GM12878 (cell line): ENCODE data around the gene PLCXD1. TPM values are rescaled to one million over a fixed set of nuclear protein-coding genes. Genes with fewer than 3 reads are reported as not detected.

Experiments
- ATAC-seq: fragments of 200-7000 bp; cut with Tn5 transposase; 3 replicates; pipeline ENCODE4 v1.9.1; 2020; ENCODE audit warnings: mild to moderate bottlenecking, moderate library complexity
- BruUV-seq: library from RNA; stranded (reverse); fragments of 400-500 nt; replicated peaks from 2 replicates; lab custom pipeline; 2021; lab: Mats Ljungman, UMichigan
- CTCF ChIA-PET: fragments of 300-600 bp; sonication (Branson Sonifier 250); formaldehyde crosslinking; extraction: SDS; loops from one replicate; lab custom pipeline; 2021; ENCODE audit warnings: inconsistent platforms; lab: Yijun Ruan, JAX
- POLR2A ChIA-PET: fragments of 350-600 bp; formaldehyde crosslinking; extraction: SDS; loops from one replicate; lab custom pipeline; 2021; ENCODE audit warnings: inconsistent platforms; lab: Charles Lee
- RAD21 ChIA-PET: fragments of 300-600 bp; sonication (Branson Sonifier 250); formaldehyde crosslinking; loops from one replicate; lab custom pipeline; 2023; ENCODE audit warnings: antibody characterized with exemption; ENCODE audit not compliant: unreplicated experiment; lab: Charles Lee
- SMC1A ChIA-PET: fragments of 300-600 bp; sonication (Branson Sonifier 250); formaldehyde crosslinking; loops from one replicate; lab custom pipeline; 2023; ENCODE audit not compliant: unreplicated experiment, uncharacterized antibody; lab: Charles Lee
- DNase-seq: peaks from one replicate; pipeline ENCODE4 v3.0.0-alpha.2; 2011; ENCODE audit warnings: low read depth, low spot score
- FAIRE-seq: peaks from 3 replicates; lab custom pipeline; 2011; peaks lifted over from hg19 to GRCh38; lab: Jason Lieb, UNC
- H2AFZ ChIP-seq: 2 replicates; pipeline ENCODE4 v1.6.0; 2011; ENCODE audit warnings: low read depth, low read length, control low read depth; ENCODE audit not compliant: control insufficient read depth
- H3K27ac ChIP-seq: 2 replicates; pipeline ENCODE4 v1.5.1; 2011; ENCODE audit warnings: control low read depth; ENCODE audit not compliant: control insufficient read depth, insufficient read depth
- H3K27me3 ChIP-seq, 2 experiments: replicated peaks in 1 of 2; 2 replicates each; pipeline versions ENCODE4 v1.6.0 to v1.6.1; 2011; ENCODE audit warnings: low read length in 1 of 2; ENCODE audit not compliant: control insufficient read depth in 2 of 2, insufficient read depth in 2 of 2
- H3K36me3 ChIP-seq, 2 experiments: 2 replicates each; pipeline ENCODE4 v1.5.1; 2011; ENCODE audit warnings: low read length in 1 of 2; ENCODE audit not compliant: control insufficient read depth in 2 of 2, insufficient read depth in 2 of 2
- H3K4me1 ChIP-seq: 2 replicates; pipeline ENCODE4 v1.6.1; 2011; ENCODE audit warnings: mild to moderate bottlenecking, low read length, moderate library complexity, mixed read lengths; ENCODE audit not compliant: control insufficient read depth, insufficient read depth
- H3K4me2 ChIP-seq: 2 replicates; pipeline ENCODE4 v1.6.0; 2011; ENCODE audit warnings: control low read depth; ENCODE audit not compliant: control insufficient read depth, insufficient read depth
- H3K4me3 ChIP-seq: fragments of 200-600 bp; sonication (generic); 2 replicates; pipeline ENCODE4 v1.5.1; 2016
- H3K79me2 ChIP-seq: 2 replicates; pipeline ENCODE4 v1.6.0; 2011; ENCODE audit warnings: low read length; ENCODE audit not compliant: control insufficient read depth, insufficient read depth
- H3K9ac ChIP-seq: 2 replicates; pipeline ENCODE4 v1.8.0; 2011; ENCODE audit warnings: low read length, control low read depth, mixed read lengths; ENCODE audit not compliant: control insufficient read depth, insufficient read depth
- H3K9me3 ChIP-seq: replicated peaks from 3 replicates; pipeline ENCODE4 v1.5.1; 2011; ENCODE audit warnings: mild to moderate bottlenecking, low read length; ENCODE audit not compliant: control insufficient read depth, insufficient read depth
- H4K20me1 ChIP-seq: 2 replicates; pipeline ENCODE4 v1.6.0; 2011; ENCODE audit not compliant: control insufficient read depth, insufficient read depth
- CBFB ChIP-seq: IDR thresholded peaks from 2 replicates; pipeline ENCODE4 v1.6.1; 2016; ENCODE audit warnings: antibody characterized with exemption, low read depth
- CHD1 ChIP-seq: IDR thresholded peaks from 2 replicates; pipeline ENCODE4 v1.6.1; 2012; ENCODE audit warnings: low read depth, low read length, improper control_type of control experiment
- CHD4 ChIP-seq: fragments of 200-600 bp; sonication (generic); IDR thresholded peaks from 2 replicates; pipeline ENCODE4 v1.6.1; 2016; ENCODE audit warnings: mild to moderate bottlenecking
- ESRRA ChIP-seq: IDR thresholded peaks from 2 replicates; pipeline ENCODE4 v1.6.1; 2012; ENCODE audit warnings: mild to moderate bottlenecking, low read length, improper control_type of control experiment
- IKZF1 ChIP-seq: fragments of 450-650 bp; conservative IDR thresholded peaks from 2 replicates; pipeline ENCODE4 v1.6.1; 2017; ENCODE audit warnings: antibody characterized with exemption, mild to moderate bottlenecking
- MXI1 ChIP-seq: fragments of 150-350 bp; IDR thresholded peaks from 2 replicates; pipeline ENCODE4 v1.6.1; 2011; ENCODE audit warnings: low read depth, mild to moderate bottlenecking, inconsistent platforms, low read length, improper control_type of control experiment
- NR2C2 ChIP-seq: IDR thresholded peaks from 2 replicates; pipeline ENCODE4 v1.6.1; 2011; ENCODE audit warnings: borderline replicate concordance, low read depth; ENCODE audit not compliant: control insufficient read depth, insufficient read length
- PAX8 ChIP-seq: fragments of 450-650 bp; IDR thresholded peaks from 2 replicates; pipeline ENCODE4 v1.6.1; 2017; ENCODE audit warnings: mild to moderate bottlenecking, moderate library complexity
- POU2F2 ChIP-seq: IDR thresholded peaks from 3 replicates; pipeline ENCODE4 v1.6.1; 2011; ENCODE audit warnings: low read depth, mild to moderate bottlenecking, low read length, borderline replicate concordance
- SMAD5 ChIP-seq: IDR thresholded peaks from 2 replicates; pipeline ENCODE4 v1.6.1; 2016; ENCODE audit warnings: antibody characterized with exemption, low read depth
- SREBF1 ChIP-seq: IDR thresholded peaks from 2 replicates; pipeline ENCODE4 v1.6.1; 2012; ENCODE audit warnings: mild to moderate bottlenecking, low read length
- SUZ12 ChIP-seq: fragments of 200-600 bp; sonication (generic); IDR thresholded peaks from one replicate; pipeline ENCODE4 v1.6.1; 2018; ENCODE audit warnings: antibody characterized with exemption, mild to moderate bottlenecking; ENCODE audit not compliant: unreplicated experiment
- TCF7 ChIP-seq: IDR thresholded peaks from 2 replicates; pipeline ENCODE4 v1.6.1; 2014; ENCODE audit warnings: antibody characterized with exemption, borderline replicate concordance
- YY1 ChIP-seq: IDR thresholded peaks from 2 replicates; pipeline ENCODE4 v1.6.1; 2011; ENCODE audit warnings: low read depth, mild to moderate bottlenecking, low read length
- WGBS: methylation state at CpG from one replicate; pipeline ENCODE4 v1.1.6; 2016; ENCODE audit warnings: low lambda C conversion rate; ENCODE audit not compliant: insufficient replicate concordance, insufficient coverage; ENCODE audit errors: missing lambda C conversion rate; 5-methylcytosine and 5-hydroxymethylcytosine counted together
- in situ Hi-C: fragments of 300-500 bp; cut with MboI; formaldehyde crosslinking; loops from 9 replicates; pipeline ENCODE4 v1.14.3; 2018; ENCODE audit warnings: mixed read lengths
- intact Hi-C: fragments of 100-400 bp; cut with micrococcal nuclease; formaldehyde crosslinking; loops from one replicate; pipeline ENCODE4 v1.14.2; 2022; ENCODE audit not compliant: unreplicated experiment
- polyA plus RNA-seq, 11 experiments: library from polyadenylated mRNA; depleted of rRNA in 4 of 11; unstranded in 6 of 11; stranded (reverse) in 5 of 11; fragments of >200 nt; fragmentation: Nextera tagmentation in 4 of 11; fragmentation: Illumina TruSeq in 1 of 11; extraction: Ambion mirVana in 4 of 11; extraction: Trizol in 1 of 11; gene quantifications; 1 replicate in 1 of 11; 2 replicates in 10 of 11; pipeline versions ENCODE4 v1.2.1 to v1.2.3, GENCODE V29; 2011 to 2016; ENCODE audit warnings: inconsistent platforms in 2 of 11, missing spikeins in 2 of 11, low read depth in 1 of 11
- total RNA-seq, 4 experiments: library from RNA; depleted of rRNA in 3 of 4; stranded (reverse); fragments of >200 nt in 3 of 4; fragmentation: Illumina TruSeq in 1 of 4; extraction: Trizol in 1 of 4; gene quantifications; 2 replicates each; pipeline versions ENCODE4 v1.2.1 to v1.2.3, GENCODE V29; 2013 to 2021
- TF ChIP-seq, protein P1 (sequence below): IDR thresholded peaks from 2 replicates; pipeline ENCODE4 v1.6.1; 2011; ENCODE audit warnings: borderline replicate concordance, low read depth, mild to moderate bottlenecking, moderate library complexity, low read length; ENCODE audit not compliant: insufficient read depth, poor library complexity, severe bottlenecking
- TF ChIP-seq, protein P2 (sequence below): fragments of 450-650 bp; IDR thresholded peaks from 2 replicates; pipeline ENCODE4 v1.6.1; 2018; ENCODE audit warnings: mild to moderate bottlenecking, low read depth, moderate library complexity; ENCODE audit not compliant: partially characterized antibody
- TF ChIP-seq, protein P3 (sequence below): fragments of 450-650 bp; IDR thresholded peaks from 2 replicates; pipeline ENCODE4 v1.6.1; 2018; ENCODE audit warnings: borderline replicate concordance, mild to moderate bottlenecking; ENCODE audit not compliant: partially characterized antibody

The PLCXD1 gene
- total and polyA plus RNA-seq, 10 of the 15 experiments (the other 5 are each of a cell fraction or from before 2014, with no cell fraction given): 2.4 to 49.7 (median 18.0) TPM

DNA sequence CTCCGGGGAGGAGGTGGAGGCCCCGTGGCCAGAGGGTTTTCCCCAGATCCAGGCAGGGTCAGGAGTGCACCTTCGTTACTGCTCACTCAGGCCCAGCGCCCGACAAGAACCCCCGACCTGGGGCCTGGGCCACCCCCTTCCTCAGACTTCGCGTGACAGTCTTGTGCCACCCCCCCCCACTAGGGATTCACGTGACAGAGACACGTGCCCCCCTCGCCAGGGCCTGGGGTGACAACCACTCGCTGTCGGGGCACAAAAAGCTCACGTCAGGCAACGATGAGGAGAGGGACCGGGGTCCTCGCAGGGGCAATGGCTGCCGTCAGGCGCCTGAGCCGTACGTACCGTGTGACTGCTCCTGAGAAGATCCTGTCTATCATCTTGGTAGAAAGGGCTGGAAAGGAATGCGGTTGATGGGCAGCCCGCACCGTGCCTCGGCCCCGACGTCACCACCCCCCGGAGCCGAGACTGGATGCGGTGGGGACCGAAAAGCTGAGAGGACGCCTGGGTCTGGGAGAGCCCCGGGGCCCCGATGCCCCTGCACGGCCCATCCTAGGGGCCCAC, 60.4 kb downstream of the PLCXD1 start (continued):
- TF ChIP-seq, protein P1, sequence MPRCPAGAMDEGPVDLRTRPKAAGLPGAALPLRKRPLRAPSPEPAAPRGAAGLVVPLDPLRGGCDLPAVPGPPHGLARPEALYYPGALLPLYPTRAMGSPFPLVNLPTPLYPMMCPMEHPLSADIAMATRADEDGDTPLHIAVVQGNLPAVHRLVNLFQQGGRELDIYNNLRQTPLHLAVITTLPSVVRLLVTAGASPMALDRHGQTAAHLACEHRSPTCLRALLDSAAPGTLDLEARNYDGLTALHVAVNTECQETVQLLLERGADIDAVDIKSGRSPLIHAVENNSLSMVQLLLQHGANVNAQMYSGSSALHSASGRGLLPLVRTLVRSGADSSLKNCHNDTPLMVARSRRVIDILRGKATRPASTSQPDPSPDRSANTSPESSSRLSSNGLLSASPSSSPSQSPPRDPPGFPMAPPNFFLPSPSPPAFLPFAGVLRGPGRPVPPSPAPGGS: no peak
- no peak for TF ChIP-seq IKZF1
- no peak for TF ChIP-seq ESRRA
- TF ChIP-seq, protein P2, sequence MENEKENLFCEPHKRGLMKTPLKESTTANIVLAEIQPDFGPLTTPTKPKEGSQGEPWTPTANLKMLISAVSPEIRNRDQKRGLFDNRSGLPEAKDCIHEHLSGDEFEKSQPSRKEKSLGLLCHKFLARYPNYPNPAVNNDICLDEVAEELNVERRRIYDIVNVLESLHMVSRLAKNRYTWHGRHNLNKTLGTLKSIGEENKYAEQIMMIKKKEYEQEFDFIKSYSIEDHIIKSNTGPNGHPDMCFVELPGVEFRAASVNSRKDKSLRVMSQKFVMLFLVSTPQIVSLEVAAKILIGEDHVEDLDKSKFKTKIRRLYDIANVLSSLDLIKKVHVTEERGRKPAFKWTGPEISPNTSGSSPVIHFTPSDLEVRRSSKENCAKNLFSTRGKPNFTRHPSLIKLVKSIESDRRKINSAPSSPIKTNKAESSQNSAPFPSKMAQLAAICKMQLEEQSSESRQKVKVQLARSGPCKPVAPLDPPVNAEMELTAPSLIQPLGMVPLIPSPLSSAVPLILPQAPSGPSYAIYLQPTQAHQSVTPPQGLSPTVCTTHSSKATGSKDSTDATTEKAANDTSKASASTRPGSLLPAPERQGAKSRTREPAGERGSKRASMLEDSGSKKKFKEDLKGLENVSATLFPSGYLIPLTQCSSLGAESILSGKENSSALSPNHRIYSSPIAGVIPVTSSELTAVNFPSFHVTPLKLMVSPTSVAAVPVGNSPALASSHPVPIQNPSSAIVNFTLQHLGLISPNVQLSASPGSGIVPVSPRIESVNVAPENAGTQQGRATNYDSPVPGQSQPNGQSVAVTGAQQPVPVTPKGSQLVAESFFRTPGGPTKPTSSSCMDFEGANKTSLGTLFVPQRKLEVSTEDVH: no peak
- no peak for TF ChIP-seq CHD4
- TF ChIP-seq SREBF1: no peak
- no peak for TF ChIP-seq YY1

DNA sequence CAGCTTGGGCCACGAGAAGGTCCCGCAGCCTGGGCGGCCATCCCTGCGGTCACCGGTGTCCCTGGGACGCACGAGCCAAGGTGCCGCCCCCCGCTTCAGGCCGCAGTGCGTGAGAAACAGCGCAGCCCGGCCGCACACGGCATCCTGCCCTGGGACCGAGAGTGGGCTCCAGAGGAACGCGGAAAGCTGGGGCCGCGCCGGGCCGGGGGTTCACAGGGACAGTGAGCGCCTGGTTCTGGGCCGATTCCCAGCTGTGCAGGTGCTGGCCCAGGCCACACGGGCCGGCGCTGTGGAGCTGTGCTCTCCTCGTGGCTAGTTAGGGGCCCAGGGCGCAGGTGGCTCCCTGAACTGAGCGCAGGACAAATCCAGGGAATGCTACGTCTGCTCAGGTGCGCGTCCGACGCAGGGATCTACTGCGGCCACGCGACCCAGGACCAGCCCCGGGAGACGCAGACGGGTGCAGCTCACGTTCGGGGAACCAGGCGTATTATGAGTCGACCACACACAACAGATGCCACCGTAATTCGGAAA, 63.3 kb downstream of the PLCXD1 start:
- no peak overlapping the region for H3K4me2 ChIP-seq
- POLR2A ChIA-PET: no interaction called here
- intact Hi-C loops (no loop called here), in situ Hi-C loops (no loop called here)
- BruUV-seq: no TSS peak
- no peak for FAIRE-seq
- H3K79me2 ChIP-seq: no peaks in the 10 kb centered on the region
- CTCF ChIA-PET: no interaction called here
- H3K4me3 ChIP-seq: no peak overlapping the region
- peaks cover 4% of the 10 kb centered on the region; the same call in 1 of the 3 replicates for H3K9me3 ChIP-seq
- WGBS: 93% methylated on average over 36 of the region's 47 CpGs
- no peak for DNase-seq
- SMC1A ChIA-PET: no interaction called here
- no peak overlapping the region for H3K9ac ChIP-seq
- no peak overlapping the region for H2AFZ ChIP-seq
- H3K4me1 ChIP-seq: no peaks in the 10 kb centered on the region
- no peak for ATAC-seq
- no peaks in the 10 kb centered on the region for H3K36me3 ChIP-seq
- H3K27me3 ChIP-seq: no peaks in the 10 kb centered on the region
- H3K27ac ChIP-seq: no peak overlapping the region
- RAD21 ChIA-PET: no interaction called here
- H4K20me1 ChIP-seq: no peaks in the 10 kb centered on the region
- TF ChIP-seq TCF7: no peak
- no peak for TF ChIP-seq POU2F2
- no peak for TF ChIP-seq SUZ12
- no peak for TF ChIP-seq CBFB
- TF ChIP-seq PAX8: no peak
- TF ChIP-seq, protein P3, sequence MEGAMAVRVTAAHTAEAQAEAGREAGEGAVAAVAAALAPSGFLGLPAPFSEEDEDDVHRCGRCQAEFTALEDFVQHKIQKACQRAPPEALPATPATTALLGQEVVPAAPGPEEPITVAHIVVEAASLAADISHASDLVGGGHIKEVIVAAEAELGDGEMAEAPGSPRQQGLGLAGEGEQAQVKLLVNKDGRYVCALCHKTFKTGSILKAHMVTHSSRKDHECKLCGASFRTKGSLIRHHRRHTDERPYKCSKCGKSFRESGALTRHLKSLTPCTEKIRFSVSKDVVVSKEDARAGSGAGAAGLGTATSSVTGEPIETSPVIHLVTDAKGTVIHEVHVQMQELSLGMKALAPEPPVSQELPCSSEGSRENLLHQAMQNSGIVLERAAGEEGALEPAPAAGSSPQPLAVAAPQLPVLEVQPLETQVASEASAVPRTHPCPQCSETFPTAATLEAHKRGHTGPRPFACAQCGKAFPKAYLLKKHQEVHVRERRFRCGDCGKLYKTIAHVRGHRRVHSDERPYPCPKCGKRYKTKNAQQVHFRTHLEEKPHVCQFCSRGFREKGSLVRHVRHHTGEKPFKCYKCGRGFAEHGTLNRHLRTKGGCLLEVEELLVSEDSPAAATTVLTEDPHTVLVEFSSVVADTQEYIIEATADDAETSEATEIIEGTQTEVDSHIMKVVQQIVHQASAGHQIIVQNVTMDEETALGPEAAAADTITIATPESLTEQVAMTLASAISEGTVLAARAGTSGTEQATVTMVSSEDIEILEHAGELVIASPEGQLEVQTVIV: no peak
- TF ChIP-seq SMAD5: no peak
- no peak for TF ChIP-seq MXI1
- no peak for TF ChIP-seq CHD1
- no peak for TF ChIP-seq NR2C2
